Neural crest cell (in vitro differentiated cells): ENCODE data around the gene DAPK2. TPM values are rescaled to one million over a fixed set of nuclear protein-coding genes. Genes with fewer than 3 reads are reported as not detected.

Source experiments
- DNase-seq: peaks from one replicate; pipeline ENCODE4 v3.0.0; 2021; ENCODE audit warnings: low read depth, mixed read lengths, low spot score
- H3K27ac Mint-ChIP-seq: one replicate; pipeline ENCODE4 v1.8.0; 2021; ENCODE audit warnings: mild to moderate bottlenecking, mixed read lengths; ENCODE audit not compliant: unreplicated experiment
- H3K27me3 Mint-ChIP-seq: 2 replicates; pipeline ENCODE4 v1.8.0; 2021; ENCODE audit warnings: low read depth, mild to moderate bottlenecking, mixed read lengths
- H3K36me3 Mint-ChIP-seq: 2 replicates; pipeline ENCODE4 v1.8.0; 2021; ENCODE audit warnings: low read depth, mild to moderate bottlenecking, mixed read lengths
- H3K4me1 Mint-ChIP-seq: 2 replicates; pipeline ENCODE4 v1.8.0; 2021; ENCODE audit warnings: mixed read lengths
- H3K4me3 Mint-ChIP-seq: one replicate; pipeline ENCODE4 v1.8.0; 2021; ENCODE audit warnings: mild to moderate bottlenecking, mixed read lengths
- H3K9me3 Mint-ChIP-seq: 2 replicates; pipeline ENCODE4 v1.8.0; 2021; ENCODE audit warnings: mixed read lengths
- CTCF ChIP-seq: fragments of 200-600 bp; sonication (generic); conservative IDR thresholded peaks from 2 replicates; pipeline ENCODE4 v1.5.0; 2021; ENCODE audit warnings: antibody characterized with exemption, mild to moderate bottlenecking
- total RNA-seq: library from RNA; stranded (reverse); gene quantifications from 2 replicates; pipeline ENCODE4 v1.2.1, GENCODE V29; 2021

DAPK2 gene
- total RNA-seq, 1 donor from 2014 or later, result 8.5 TPM

DNA sequence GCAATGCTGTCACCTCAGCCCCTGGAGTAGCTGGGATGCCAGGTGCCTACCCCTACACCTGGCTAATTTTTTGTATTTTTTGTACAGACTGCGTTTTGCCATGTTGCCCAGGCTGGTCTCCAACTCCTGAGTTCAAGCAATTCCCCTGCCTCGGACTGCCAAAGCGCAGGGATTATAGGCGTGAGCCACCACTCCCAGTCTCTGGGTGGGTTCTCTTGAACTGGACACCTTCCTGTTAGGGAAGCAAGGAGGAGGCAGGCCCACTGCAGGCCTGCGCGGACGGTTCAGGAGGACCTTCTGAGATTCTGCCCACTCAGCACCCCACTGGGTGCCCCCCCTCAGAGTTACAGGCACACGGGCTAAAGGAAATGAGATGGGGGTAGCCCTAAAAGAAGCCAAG, 138.8 kb downstream of the DAPK2 start:
- Mint-ChIP-seq H3K4me1 (peaks cover 12% of the 10 kb centered on the region), H3K4me3 (no peak overlapping the region), H3K36me3 (no peaks in the 10 kb centered on the region), H3K27me3 (no peaks in the 10 kb centered on the region), H3K9me3 (no peaks in the 10 kb centered on the region), H3K27ac (no peak overlapping the region)
- no peak for TF ChIP-seq CTCF
- DNase-seq, result no peak

DNA sequence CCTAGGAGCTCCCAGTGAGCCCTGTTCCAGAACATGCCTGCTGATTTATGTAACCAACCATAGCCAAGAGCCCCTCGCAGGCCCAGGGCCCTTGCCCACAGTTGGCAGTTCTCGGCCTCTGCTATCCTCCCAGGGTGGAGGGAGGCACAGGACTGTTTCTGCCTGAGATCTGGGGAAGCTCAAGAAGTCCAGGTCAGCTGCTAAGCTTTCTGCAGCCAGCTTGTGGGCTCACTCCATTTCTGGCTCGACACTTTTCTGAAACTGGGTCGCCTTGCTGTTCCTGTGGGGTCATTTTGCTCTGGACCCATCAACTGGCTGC, 140.1 kb downstream of the DAPK2 start:
- TF ChIP-seq CTCF, result no peak
- Mint-ChIP-seq H3K27me3 (no peaks in the 10 kb centered on the region), H3K4me1 (peaks cover 18% of the 10 kb centered on the region), H3K36me3 (no peaks in the 10 kb centered on the region), H3K9me3 (no peaks in the 10 kb centered on the region), H3K27ac (peak overlapping the region; percentile 57), H3K4me3 (no peak overlapping the region)
- no peak for DNase-seq

GRCh38 chr15:63905558-63906265, 140.6 kb downstream of the DAPK2 start:
- Mint-ChIP-seq H3K27me3 (no peaks in the 10 kb centered on the region), H3K9me3 (no peaks in the 10 kb centered on the region)

GRCh38 chr15:63905131-63905530, 141.2 kb downstream of the DAPK2 start:
- no peak for DNase-seq
- Mint-ChIP-seq H3K27ac (no peak overlapping the region), H3K4me3 (no peak overlapping the region), H3K36me3 (no peaks in the 10 kb centered on the region), H3K9me3 (no peaks in the 10 kb centered on the region), H3K4me1 (peaks cover 21% of the 10 kb centered on the region), H3K27me3 (no peaks in the 10 kb centered on the region)
- no peak for TF ChIP-seq CTCF

More at GRCh38 chr15:63905558-63906265, 140.6 kb downstream of the DAPK2 start:
- H3K4me1 Mint-ChIP-seq, result peaks cover 22% of the 10 kb centered on the region
- no peak for TF ChIP-seq CTCF
- H3K4me3 Mint-ChIP-seq, result no peak overlapping the region
- H3K36me3 Mint-ChIP-seq, result no peaks in the 10 kb centered on the region
- DNase-seq, result no peak
- no peak overlapping the region for H3K27ac Mint-ChIP-seq

GRCh38 chr15:63904042-63904441, 142.2 kb downstream of the DAPK2 start:
- no peak for DNase-seq

More at GRCh38 chr15:63904042-63904441, 142.2 kb downstream of the DAPK2 start:
- peaks cover 16% of the 10 kb centered on the region for H3K4me1 Mint-ChIP-seq
- no peaks in the 10 kb centered on the region for H3K36me3 Mint-ChIP-seq
- no peaks in the 10 kb centered on the region for H3K9me3 Mint-ChIP-seq
- H3K27ac Mint-ChIP-seq, result no peak overlapping the region
- no peak for TF ChIP-seq CTCF
- H3K27me3 Mint-ChIP-seq, result no peaks in the 10 kb centered on the region
- no peak overlapping the region for H3K4me3 Mint-ChIP-seq
